Mesenchymal stem cell (in vitro differentiated cells and primary cell): ENCODE data around the gene STAB2.
A peak's percentile ranks its signal among the peaks of the same experiment; 100 is the strongest.

ENCODE experiments used
- DNase-seq: peaks from one replicate; pipeline ENCODE4 v3.0.0-alpha.2; 2013
- H2AFZ ChIP-seq: one replicate; pipeline ENCODE4 v1.6.1; 2013; ENCODE audit warnings: low read depth, mild to moderate bottlenecking, control low read depth, inconsistent platforms, low read length, moderate library complexity
- H2AK5ac ChIP-seq: 2 replicates; pipeline ENCODE4 v1.6.1; 2013; ENCODE audit warnings: low read length, moderate library complexity, mild to moderate bottlenecking, inconsistent platforms; ENCODE audit not compliant: severe bottlenecking
- H2BK120ac ChIP-seq: one replicate; pipeline ENCODE4 v1.6.1; 2013; ENCODE audit warnings: low read depth, mild to moderate bottlenecking, inconsistent platforms, low read length, moderate library complexity
- H2BK12ac ChIP-seq, 2 experiments: one replicate each; pipeline ENCODE4 v1.6.1; 2013; ENCODE audit warnings: inconsistent platforms in 2 of 2, low read length in 2 of 2, mild to moderate bottlenecking in 2 of 2, moderate library complexity in 2 of 2, control low read depth in 1 of 2
- H2BK15ac ChIP-seq: one replicate; pipeline ENCODE4 v1.6.1; 2013; ENCODE audit warnings: mild to moderate bottlenecking, low read depth, inconsistent platforms; ENCODE audit not compliant: poor library complexity, severe bottlenecking
- H2BK5ac ChIP-seq: 2 replicates; pipeline ENCODE4 v1.6.1; 2013; ENCODE audit warnings: low read depth, mild to moderate bottlenecking, low read length, control low read depth, inconsistent platforms; ENCODE audit not compliant: poor library complexity, severe bottlenecking
- H3K14ac ChIP-seq, 2 experiments: one replicate each; pipeline ENCODE4 v1.6.1; 2013; ENCODE audit warnings: inconsistent platforms in 2 of 2, low read length in 2 of 2, control low read depth in 1 of 2, mild to moderate bottlenecking in 1 of 2, moderate library complexity in 1 of 2
- H3K18ac ChIP-seq, 2 experiments: one replicate each; pipeline ENCODE4 v1.6.1; 2013; ENCODE audit warnings: inconsistent platforms in 2 of 2, low read length in 2 of 2, control low read depth in 1 of 2, low read depth in 1 of 2, mild to moderate bottlenecking in 1 of 2
- H3K23ac ChIP-seq, 2 experiments: one replicate each; pipeline ENCODE4 v1.6.1; 2013; ENCODE audit warnings: inconsistent platforms in 2 of 2, low read length in 2 of 2, mild to moderate bottlenecking in 2 of 2, moderate library complexity in 2 of 2, control low read depth in 1 of 2
- H3K27ac ChIP-seq: 2 replicates; pipeline ENCODE4 v1.5.1; 2013; ENCODE audit warnings: mild to moderate bottlenecking, moderate library complexity, low read length, control low read depth, inconsistent platforms; ENCODE audit not compliant: poor library complexity, severe bottlenecking
- H3K27me3 ChIP-seq, 2 experiments: 2 replicates each; pipeline versions ENCODE4 v1.6.1 to v1.7.0; 2013; ENCODE audit warnings: low read length in 2 of 2, mild to moderate bottlenecking in 2 of 2, moderate library complexity in 2 of 2, control low read depth in 1 of 2, inconsistent platforms in 1 of 2; ENCODE audit not compliant: control insufficient read depth in 1 of 2, insufficient read depth in 1 of 2
- H3K36me3 ChIP-seq, 2 experiments: 2 replicates each; pipeline versions ENCODE4 v1.6.1 to v1.7.0; 2013; ENCODE audit warnings: low read length in 2 of 2, control low read depth in 1 of 2, inconsistent platforms in 1 of 2, low read depth in 1 of 2, mild to moderate bottlenecking in 1 of 2; ENCODE audit not compliant: insufficient read depth in 2 of 2, control insufficient read depth in 1 of 2
- H3K4ac ChIP-seq, 2 experiments: one replicate each; pipeline ENCODE4 v1.6.1; 2013; ENCODE audit warnings: inconsistent platforms in 2 of 2, low read length in 2 of 2, mild to moderate bottlenecking in 2 of 2, moderate library complexity in 2 of 2, control low read depth in 1 of 2, low read depth in 1 of 2
- H3K4me1 ChIP-seq: 2 replicates; pipeline ENCODE4 v1.6.1; 2013; ENCODE audit warnings: low read depth, low read length, control low read depth; ENCODE audit not compliant: control insufficient read depth, insufficient read depth
- H3K4me2 ChIP-seq: 2 replicates; pipeline ENCODE4 v1.6.1; 2013; ENCODE audit warnings: low read length, mild to moderate bottlenecking, inconsistent platforms; ENCODE audit not compliant: poor library complexity, severe bottlenecking
- H3K4me3 ChIP-seq, 2 experiments: 2 replicates each; pipeline versions ENCODE4 v1.5.1 to v1.7.0; 2013; ENCODE audit warnings: low read length in 2 of 2, mild to moderate bottlenecking in 2 of 2, control low read depth in 1 of 2, low read depth in 1 of 2; ENCODE audit not compliant: insufficient read depth in 1 of 2
- H3K79me1 ChIP-seq: replicated peaks from 2 replicates; pipeline ENCODE4 v1.6.1; 2013; ENCODE audit warnings: mild to moderate bottlenecking, control low read depth, low read length, inconsistent platforms; ENCODE audit not compliant: poor library complexity, severe bottlenecking
- H3K9ac ChIP-seq: 2 replicates; pipeline ENCODE4 v1.7.0; 2013; ENCODE audit warnings: mild to moderate bottlenecking, low read length, moderate library complexity
- H3K9me3 ChIP-seq: 2 replicates; pipeline ENCODE4 v1.7.0; 2013; ENCODE audit warnings: mild to moderate bottlenecking, low read length; ENCODE audit not compliant: control insufficient read depth
- H4K8ac ChIP-seq: one replicate; pipeline ENCODE4 v1.6.1; 2013; ENCODE audit warnings: inconsistent platforms, mild to moderate bottlenecking, low read length, moderate library complexity
- H4K91ac ChIP-seq: one replicate; pipeline ENCODE4 v1.6.1; 2013; ENCODE audit warnings: mild to moderate bottlenecking, low read length, inconsistent platforms
- WGBS: methylation state at CpG from one replicate; pipeline ENCODE4 v1.1.7; 2013; ENCODE audit warnings: mixed read lengths; 5-methylcytosine and 5-hydroxymethylcytosine counted together

STAB2 gene

GRCh38 chr12:103774977-103775560 lies 188.0 kb downstream of the STAB2 start:
- Histone ChIP-seq H3K14ac (no peak overlapping the region), H4K8ac (no peak overlapping the region), H3K9me3 (no peaks in the 10 kb centered on the region), H2BK5ac (no peak overlapping the region), H3K4ac (no peak overlapping the region), H2BK12ac (no peak overlapping the region), H3K23ac (no peak overlapping the region), H4K91ac (no peak overlapping the region), H2BK15ac (no peak overlapping the region), H2AK5ac (no peak overlapping the region), H2AFZ (no peak overlapping the region), H3K4me1 (peaks cover 15% of the 10 kb centered on the region), H3K4me2 (no peak overlapping the region), H3K27me3 (no peaks in the 10 kb centered on the region), H3K18ac (no peak overlapping the region), H3K4me3 (no peak overlapping the region), H3K79me1 (peaks cover 18% of the 10 kb centered on the region), H3K36me3 (peaks cover 26 to 55% of the 10 kb centered on the region in 2 experiments), H3K27ac (no peak overlapping the region), H2BK120ac (no peak overlapping the region), H3K9ac (no peak overlapping the region)
- no peak for DNase-seq
- WGBS: 94% methylated on average over 9 of the region's 10 CpGs

GRCh38 chr12:103778781-103779180 lies 191.7 kb downstream of the STAB2 start:
- H3K79me1 ChIP-seq: peaks cover 19% of the 10 kb centered on the region
- H3K9ac ChIP-seq: no peak overlapping the region
- peak overlapping the region in 1 of 2 experiments; percentile 50 for H3K18ac ChIP-seq
- H4K8ac ChIP-seq: no peak overlapping the region
- peak overlapping the region in 1 of 2 experiments; percentile 59 for H2BK12ac ChIP-seq
- no peak overlapping the region for H2BK15ac ChIP-seq
- H3K4me1 ChIP-seq: peaks cover 13% of the 10 kb centered on the region
- no peaks in the 10 kb centered on the region for H3K9me3 ChIP-seq
- H2AK5ac ChIP-seq: peak overlapping the region; percentile 69
- H3K4me3 ChIP-seq: no peak overlapping the region
- peaks cover 30 to 56% of the 10 kb centered on the region in 2 experiments for H3K36me3 ChIP-seq
- no peak overlapping the region for H2BK5ac ChIP-seq
- WGBS: 45% methylated on average over 5 of the region's 6 CpGs
- no peak overlapping the region for H3K23ac ChIP-seq
- H3K27ac ChIP-seq: peak overlapping the region; percentile 46
- no peak overlapping the region for H2AFZ ChIP-seq
- no peak overlapping the region for H3K14ac ChIP-seq
- no peaks in the 10 kb centered on the region for H3K27me3 ChIP-seq
- H4K91ac ChIP-seq: no peak overlapping the region
- H3K4ac ChIP-seq: peak overlapping the region in 1 of 2 experiments; percentile 35
- no peak overlapping the region for H3K4me2 ChIP-seq
- no peak overlapping the region for H2BK120ac ChIP-seq
- DNase-seq: peak; percentile 39

GRCh38 chr12:103779410-103780092 lies 192.5 kb downstream of the STAB2 start:
- H2AFZ ChIP-seq: no peak overlapping the region
- no peak overlapping the region for H3K4me3 ChIP-seq
- no peak overlapping the region for H2BK15ac ChIP-seq
- DNase-seq: peak; percentile 32
- no peak overlapping the region for H2BK5ac ChIP-seq
- H3K23ac ChIP-seq: no peak overlapping the region
- peaks cover 22% of the 10 kb centered on the region for H3K79me1 ChIP-seq
- peaks cover 17% of the 10 kb centered on the region for H3K4me1 ChIP-seq
- peak overlapping the region; percentile 40 for H4K91ac ChIP-seq
- H3K27ac ChIP-seq: peak overlapping the region; percentile 46
- peak overlapping the region; percentile 9 to 73 for H3K18ac ChIP-seq
- no peaks in the 10 kb centered on the region for H3K9me3 ChIP-seq
- H3K27me3 ChIP-seq: no peaks in the 10 kb centered on the region
- H2BK120ac ChIP-seq: peak overlapping the region; percentile 8
- peak overlapping the region in 1 of 2 experiments; percentile 6 for H2BK12ac ChIP-seq
- H4K8ac ChIP-seq: peak overlapping the region; percentile 41
- peaks cover 35 to 63% of the 10 kb centered on the region in 2 experiments for H3K36me3 ChIP-seq
- H3K4me2 ChIP-seq: no peak overlapping the region
- no peak overlapping the region for H3K9ac ChIP-seq
- no peak overlapping the region for H3K14ac ChIP-seq
- no peak overlapping the region for H3K4ac ChIP-seq
- WGBS: 57% methylated on average over 6 of the region's 7 CpGs
- no peak overlapping the region for H2AK5ac ChIP-seq

GRCh38 chr12:103780093-103780440 lies 193.0 kb downstream of the STAB2 start:
- H3K4ac ChIP-seq: no peak overlapping the region
- no peak overlapping the region for H3K4me3 ChIP-seq
- no peaks in the 10 kb centered on the region for H3K9me3 ChIP-seq
- H2BK12ac ChIP-seq: no peak overlapping the region
- H3K14ac ChIP-seq: no peak overlapping the region
- peak overlapping the region; percentile 41 for H4K8ac ChIP-seq
- 66% methylated on average over 3 of the region's 4 CpGs for WGBS
- no peak overlapping the region for H3K9ac ChIP-seq
- H2AFZ ChIP-seq: no peak overlapping the region
- peaks cover 30 to 67% of the 10 kb centered on the region in 2 experiments for H3K36me3 ChIP-seq
- H2AK5ac ChIP-seq: peak overlapping the region; percentile 26
- H3K79me1 ChIP-seq: peaks cover 23% of the 10 kb centered on the region
- H3K4me2 ChIP-seq: no peak overlapping the region
- H2BK120ac ChIP-seq: no peak overlapping the region
- H4K91ac ChIP-seq: no peak overlapping the region
- DNase-seq: peak; percentile 50
- H2BK15ac ChIP-seq: no peak overlapping the region
- no peak overlapping the region for H2BK5ac ChIP-seq
- no peaks in the 10 kb centered on the region for H3K27me3 ChIP-seq
- H3K27ac ChIP-seq: peak overlapping the region; percentile 46
- peaks cover 21% of the 10 kb centered on the region for H3K4me1 ChIP-seq
- peak overlapping the region in 1 of 2 experiments; percentile 73 for H3K18ac ChIP-seq
- H3K23ac ChIP-seq: no peak overlapping the region
